ENCODE measurements around the gene KCNH1.

Gene KCNH1

GRCh38 chr1:210989905-210990304 lies 144.0 kb downstream of the KCNH1 start:
- H3K27me3 ChIP-seq (ENCODE audit: control insufficient read depth in 3 of 3, insufficient read depth in 3 of 3, low read depth in 1 of 3, low read length in 3 of 3): no peaks in the 10 kb centered on the region
- H3K36me3 ChIP-seq (replicated peaks in 1 of 2; ENCODE audit: control insufficient read depth in 2 of 2, insufficient read depth in 2 of 2, low read length in 2 of 2): no peaks in the 10 kb centered on the region
- no peak overlapping the region for H4K8ac ChIP-seq (ENCODE audit: low read depth, low read length)
- no peak overlapping the region for H3K27ac ChIP-seq (replicated peaks; ENCODE audit: low read length)
- H3K18ac ChIP-seq (ENCODE audit: low read length): no peak overlapping the region
- H3K4me2 ChIP-seq (ENCODE audit: insufficient read depth, low read length, poor library complexity, severe bottlenecking): no peak overlapping the region
- H2BK120ac ChIP-seq (ENCODE audit: low read depth, low read length): no peak overlapping the region
- no peak overlapping the region for H3K23ac ChIP-seq (ENCODE audit: low read depth, low read length, poor library complexity)
- H3K4ac ChIP-seq (ENCODE audit: low read length): no peak overlapping the region
- H3K79me1 ChIP-seq (ENCODE audit: low read depth, low read length): no peaks in the 10 kb centered on the region
- no peaks in the 10 kb centered on the region for H3K4me1 ChIP-seq (ENCODE audit: control insufficient read depth in 2 of 2, insufficient read depth in 1 of 2, low read depth in 1 of 2, low read length in 2 of 2)
- no peaks in the 10 kb centered on the region for H3K9me3 ChIP-seq (replicated peaks in 1 of 2; ENCODE audit: control insufficient read depth in 2 of 2, insufficient read depth in 1 of 2, low read depth in 1 of 2, low read length in 2 of 2)
- H4K91ac ChIP-seq (ENCODE audit: low read depth, low read length, poor library complexity): no peak overlapping the region
- no peak overlapping the region for H2AK5ac ChIP-seq (ENCODE audit: low read depth, low read length)
- H3K14ac ChIP-seq (ENCODE audit: low read length): no peak overlapping the region
- H2AFZ ChIP-seq (ENCODE audit: low read length): no peak overlapping the region
- no peak overlapping the region for H2BK5ac ChIP-seq (ENCODE audit: low read length)
- H3K4me3 ChIP-seq (ENCODE audit: low read length in 2 of 2): no peak overlapping the region
- H3K9ac ChIP-seq (ENCODE audit: low read depth, low read length, poor library complexity): no peak overlapping the region
- no peak overlapping the region for H2BK12ac ChIP-seq (ENCODE audit: low read length)
- no peak overlapping the region for H2BK15ac ChIP-seq (ENCODE audit: low read length)
- no peak for DNase-seq (ENCODE audit: low spot score)

GRCh38 chr1:210981490-210981889 lies 152.5 kb downstream of the KCNH1 start:
- Histone ChIP-seq H3K79me1 (ENCODE audit: low read depth, low read length) (no peaks in the 10 kb centered on the region), H3K23ac (ENCODE audit: low read depth, low read length, poor library complexity) (no peak overlapping the region), H3K36me3 (replicated peaks in 1 of 2; ENCODE audit: control insufficient read depth in 2 of 2, insufficient read depth in 2 of 2, low read length in 2 of 2) (no peaks in the 10 kb centered on the region), H3K4me3 (ENCODE audit: low read length in 2 of 2) (no peak overlapping the region), H3K27ac (replicated peaks; ENCODE audit: low read length) (no peak overlapping the region), H3K27me3 (ENCODE audit: control insufficient read depth in 3 of 3, insufficient read depth in 3 of 3, low read depth in 1 of 3, low read length in 3 of 3) (no peaks in the 10 kb centered on the region), H3K14ac (ENCODE audit: low read length) (no peak overlapping the region), H3K4ac (ENCODE audit: low read length) (no peak overlapping the region), H2AFZ (ENCODE audit: low read length) (no peak overlapping the region), H2BK120ac (ENCODE audit: low read depth, low read length) (no peak overlapping the region), H3K4me2 (ENCODE audit: insufficient read depth, low read length, poor library complexity, severe bottlenecking) (no peak overlapping the region), H2BK12ac (ENCODE audit: low read length) (no peak overlapping the region), H3K9ac (ENCODE audit: low read depth, low read length, poor library complexity) (no peak overlapping the region), H2AK5ac (ENCODE audit: low read depth, low read length) (no peak overlapping the region), H4K8ac (ENCODE audit: low read depth, low read length) (no peak overlapping the region), H2BK15ac (ENCODE audit: low read length) (no peak overlapping the region), H3K18ac (ENCODE audit: low read length) (no peak overlapping the region), H3K4me1 (ENCODE audit: control insufficient read depth in 2 of 2, insufficient read depth in 1 of 2, low read depth in 1 of 2, low read length in 2 of 2) (peaks cover 0 to 4% of the 10 kb centered on the region in 2 donors), H4K91ac (ENCODE audit: low read depth, low read length, poor library complexity) (no peak overlapping the region), H2BK5ac (ENCODE audit: low read length) (no peak overlapping the region), H3K9me3 (replicated peaks in 1 of 2; ENCODE audit: control insufficient read depth in 2 of 2, insufficient read depth in 1 of 2, low read depth in 1 of 2, low read length in 2 of 2) (no peaks in the 10 kb centered on the region)
- no peak for DNase-seq (ENCODE audit: low spot score)
- no CpG with 5 or more reads among the region's 1 CpG for WGBS, 2 donors (ENCODE audit: extremely low coverage in 2 of 2, insufficient read length in 2 of 2, insufficient replicate concordance in 1 of 2)

GRCh38 chr1:210980082-210980481 lies 153.9 kb downstream of the KCNH1 start:
- H4K91ac ChIP-seq (ENCODE audit: low read depth, low read length, poor library complexity): no peak overlapping the region
- no peak overlapping the region for H3K27ac ChIP-seq (replicated peaks; ENCODE audit: low read length)
- peaks cover 0 to 4% of the 10 kb centered on the region in 2 donors for H3K4me1 ChIP-seq (ENCODE audit: control insufficient read depth in 2 of 2, insufficient read depth in 1 of 2, low read depth in 1 of 2, low read length in 2 of 2)
- H3K9ac ChIP-seq (ENCODE audit: low read depth, low read length, poor library complexity): no peak overlapping the region
- no peak overlapping the region for H2BK5ac ChIP-seq (ENCODE audit: low read length)
- no peaks in the 10 kb centered on the region for H3K9me3 ChIP-seq (replicated peaks in 1 of 2; ENCODE audit: control insufficient read depth in 2 of 2, insufficient read depth in 1 of 2, low read depth in 1 of 2, low read length in 2 of 2)
- H3K18ac ChIP-seq (ENCODE audit: low read length): no peak overlapping the region
- no peak for DNase-seq (ENCODE audit: low spot score)
- H2AK5ac ChIP-seq (ENCODE audit: low read depth, low read length): no peak overlapping the region
- H3K4ac ChIP-seq (ENCODE audit: low read length): no peak overlapping the region
- no peak overlapping the region for H2BK12ac ChIP-seq (ENCODE audit: low read length)
- no peak overlapping the region for H2BK15ac ChIP-seq (ENCODE audit: low read length)
- H3K27me3 ChIP-seq (ENCODE audit: control insufficient read depth in 3 of 3, insufficient read depth in 3 of 3, low read depth in 1 of 3, low read length in 3 of 3): no peaks in the 10 kb centered on the region
- no peak overlapping the region for H3K4me3 ChIP-seq (ENCODE audit: low read length in 2 of 2)
- no peak overlapping the region for H3K4me2 ChIP-seq (ENCODE audit: insufficient read depth, low read length, poor library complexity, severe bottlenecking)
- H3K14ac ChIP-seq (ENCODE audit: low read length): no peak overlapping the region
- no peak overlapping the region for H2AFZ ChIP-seq (ENCODE audit: low read length)
- H2BK120ac ChIP-seq (ENCODE audit: low read depth, low read length): no peak overlapping the region
- no peaks in the 10 kb centered on the region for H3K79me1 ChIP-seq (ENCODE audit: low read depth, low read length)
- no peaks in the 10 kb centered on the region for H3K36me3 ChIP-seq (replicated peaks in 1 of 2; ENCODE audit: control insufficient read depth in 2 of 2, insufficient read depth in 2 of 2, low read length in 2 of 2)
- H3K23ac ChIP-seq (ENCODE audit: low read depth, low read length, poor library complexity): no peak overlapping the region
- H4K8ac ChIP-seq (ENCODE audit: low read depth, low read length): no peak overlapping the region

GRCh38 chr1:210978974-210979354 lies 155.0 kb downstream of the KCNH1 start:
- Histone ChIP-seq H3K9me3 (replicated peaks in 1 of 2; ENCODE audit: control insufficient read depth in 2 of 2, insufficient read depth in 1 of 2, low read depth in 1 of 2, low read length in 2 of 2) (no peaks in the 10 kb centered on the region), H4K8ac (ENCODE audit: low read depth, low read length) (no peak overlapping the region), H3K4ac (ENCODE audit: low read length) (no peak overlapping the region), H3K23ac (ENCODE audit: low read depth, low read length, poor library complexity) (no peak overlapping the region), H3K9ac (ENCODE audit: low read depth, low read length, poor library complexity) (no peak overlapping the region), H3K4me3 (ENCODE audit: low read length in 2 of 2) (no peak overlapping the region), H2AFZ (ENCODE audit: low read length) (no peak overlapping the region), H3K36me3 (replicated peaks in 1 of 2; ENCODE audit: control insufficient read depth in 2 of 2, insufficient read depth in 2 of 2, low read length in 2 of 2) (no peaks in the 10 kb centered on the region), H3K4me1 (ENCODE audit: control insufficient read depth in 2 of 2, insufficient read depth in 1 of 2, low read depth in 1 of 2, low read length in 2 of 2) (peaks cover 0 to 4% of the 10 kb centered on the region in 2 donors), H2BK15ac (ENCODE audit: low read length) (no peak overlapping the region), H3K27me3 (ENCODE audit: control insufficient read depth in 3 of 3, insufficient read depth in 3 of 3, low read depth in 1 of 3, low read length in 3 of 3) (no peaks in the 10 kb centered on the region), H4K91ac (ENCODE audit: low read depth, low read length, poor library complexity) (no peak overlapping the region), H3K14ac (ENCODE audit: low read length) (no peak overlapping the region), H3K18ac (ENCODE audit: low read length) (no peak overlapping the region), H2AK5ac (ENCODE audit: low read depth, low read length) (no peak overlapping the region), H3K27ac (replicated peaks; ENCODE audit: low read length) (no peak overlapping the region), H2BK120ac (ENCODE audit: low read depth, low read length) (no peak overlapping the region), H3K79me1 (ENCODE audit: low read depth, low read length) (no peaks in the 10 kb centered on the region), H3K4me2 (ENCODE audit: insufficient read depth, low read length, poor library complexity, severe bottlenecking) (no peak overlapping the region), H2BK5ac (ENCODE audit: low read length) (no peak overlapping the region), H2BK12ac (ENCODE audit: low read length) (no peak overlapping the region)
- WGBS, 2 donors (ENCODE audit: extremely low coverage in 2 of 2, insufficient read length in 2 of 2, insufficient replicate concordance in 1 of 2): no CpG with 5 or more reads among the region's 3 CpGs
- DNase-seq (ENCODE audit: low spot score): no peak

Measured in neuronal stem cell (in vitro differentiated cells).